HepG2 (cell line): ENCODE results near the gene SPAG7. TPM values are rescaled to one million over a fixed set of nuclear protein-coding genes. Genes with fewer than 3 reads are reported as not detected.

ENCODE experiments used
- AGO2 ChIP-seq: fragments of 200-400 bp; formaldehyde crosslinking; optimal IDR thresholded peaks from 2 replicates; pipeline ENCODE3; 2017; ENCODE audit warnings: mild to moderate bottlenecking, low read depth, low read length, moderate library complexity
- ATF7-NPFF ChIP-seq: sonication (generic); formaldehyde crosslinking; IDR thresholded peaks from 2 replicates; pipeline ENCODE4 v1.8.1; 2023; ENCODE audit warnings: mild to moderate bottlenecking, low read depth, missing genetic modification reagents, moderate library complexity
- CREBL2 ChIP-seq: sonication (generic); formaldehyde crosslinking; IDR thresholded peaks from 2 replicates; pipeline ENCODE4 v1.8.1; 2023; ENCODE audit warnings: missing genetic modification reagents, mild to moderate bottlenecking, borderline replicate concordance
- E2F2 ChIP-seq: sonication (generic); formaldehyde crosslinking; IDR thresholded peaks from 2 replicates; pipeline ENCODE4 v1.4.0; 2020; ENCODE audit warnings: missing genetic modification reagents, borderline replicate concordance
- FIP1L1 ChIP-seq: fragments of 200-400 bp; formaldehyde crosslinking; IDR thresholded peaks from 2 replicates; pipeline ENCODE4 v1.6.1; 2018; ENCODE audit warnings: low read depth, mild to moderate bottlenecking, low read length, moderate library complexity, borderline replicate concordance; ENCODE audit not compliant: insufficient read depth
- GABPB1 ChIP-seq: IDR thresholded peaks from 2 replicates; pipeline ENCODE4 v1.6.1; 2016; ENCODE audit warnings: mild to moderate bottlenecking, missing genetic modification reagents, moderate library complexity, missing compliant biosample characterization
- KAT8 ChIP-seq: IDR thresholded peaks from 2 replicates; pipeline ENCODE4 v1.6.1; 2016; ENCODE audit warnings: missing genetic modification reagents, missing compliant biosample characterization
- MED1 ChIP-seq: sonication (generic); formaldehyde crosslinking; IDR thresholded peaks from 2 replicates; pipeline ENCODE4 v1.4.0; 2020; ENCODE audit warnings: missing genetic modification reagents
- NR2C2 ChIP-seq: sonication (generic); formaldehyde crosslinking; IDR thresholded peaks from 2 replicates; pipeline ENCODE4 v1.4.0; 2020; ENCODE audit warnings: missing genetic modification reagents, mild to moderate bottlenecking, moderate library complexity, borderline replicate concordance
- RBFOX2 ChIP-seq: fragments of 200-400 bp; formaldehyde crosslinking; IDR thresholded peaks from 2 replicates; pipeline ENCODE4 v1.6.1; 2017; ENCODE audit warnings: low read depth, mild to moderate bottlenecking, low read length
- RORA ChIP-seq: sonication (generic); formaldehyde crosslinking; IDR thresholded peaks from 2 replicates; pipeline ENCODE4 v1.5.0; 2020; ENCODE audit warnings: mild to moderate bottlenecking, missing genetic modification reagents, moderate library complexity
- THAP11 ChIP-seq: IDR thresholded peaks from 2 replicates; pipeline ENCODE4 v1.6.1; 2016; ENCODE audit warnings: missing biosample characterization, missing genetic modification reagents
- ZBTB14 ChIP-seq: sonication (generic); formaldehyde crosslinking; IDR thresholded peaks from 2 replicates; pipeline ENCODE4 v1.4.0; 2020; ENCODE audit warnings: missing genetic modification reagents
- ZNF414 ChIP-seq: sonication (generic); formaldehyde crosslinking; IDR thresholded peaks from 2 replicates; pipeline ENCODE4 v1.5.0; 2020; ENCODE audit warnings: missing genetic modification reagents
- ZNF619 ChIP-seq: sonication (generic); formaldehyde crosslinking; IDR thresholded peaks from 2 replicates; pipeline ENCODE4 v1.4.0; 2020; ENCODE audit warnings: mild to moderate bottlenecking, missing genetic modification reagents
- ZNF839 ChIP-seq: sonication (generic); formaldehyde crosslinking; IDR thresholded peaks from 2 replicates; pipeline ENCODE4 v1.4.0; 2020; ENCODE audit warnings: missing genetic modification reagents, mild to moderate bottlenecking, borderline replicate concordance
- ZSCAN21 ChIP-seq: sonication (generic); formaldehyde crosslinking; IDR thresholded peaks from 2 replicates; pipeline ENCODE4 v1.8.0; 2022; ENCODE audit warnings: mild to moderate bottlenecking, missing genetic modification reagents, moderate library complexity, borderline replicate concordance
- ZZZ3 ChIP-seq: sonication (generic); formaldehyde crosslinking; IDR thresholded peaks from 2 replicates; pipeline ENCODE4 v1.4.0; 2020; ENCODE audit warnings: missing genetic modification reagents, mild to moderate bottlenecking, borderline replicate concordance
- polyA plus RNA-seq, 8 experiments: library from polyadenylated mRNA; depleted of rRNA in 3 of 8; stranded (reverse) in 7 of 8; unstranded in 1 of 8; fragments of >200 nt; fragmentation: Illumina TruSeq in 4 of 8; extraction: Trizol in 4 of 8; gene quantifications; 2 replicates each; pipeline versions ENCODE4 v1.2.1 to v1.2.3, GENCODE V29; 2011 to 2016; ENCODE audit warnings: low read depth in 4 of 8, missing spikeins in 1 of 8, mixed read lengths in 1 of 8; ENCODE audit not compliant: insufficient read depth in 1 of 8
- total RNA-seq, 5 experiments: library from RNA; depleted of rRNA; stranded (reverse); fragments of >200 nt; fragmentation: Illumina TruSeq; extraction: Trizol; gene quantifications; 2 replicates each; pipeline ENCODE4 v1.2.3, GENCODE V29; 2016; ENCODE audit warnings: low read depth in 1 of 5
- TF ChIP-seq, protein P1 (sequence below): sonication (generic); formaldehyde crosslinking; IDR thresholded peaks from 2 replicates; pipeline ENCODE4 v1.8.1; 2023; ENCODE audit warnings: missing genetic modification reagents, inconsistent platforms, borderline replicate concordance

SPAG7 gene
- total and polyA plus RNA-seq, 2 of the 13 experiments (the other 11 are each of a cell fraction or from before 2014, with no cell fraction given): 51.0 to 59.0 TPM

GRCh38 chr17:4947411-4948165 is 20.0 kb downstream of the SPAG7 start (continued):
- TF ChIP-seq ZSCAN21 (peak; percentile 46; the same call in 1 of the 2 replicates), AGO2 (peak; percentile 99), MED1 (CRISPR knock-in tag) (0 out of 2 replicates have a peak, but pooled peaks have one; percentile 15), GABPB1 (CRISPR knock-in tag) (peak; percentile 88), ZBTB14 (CRISPR knock-in tag) (peak; percentile 64), KAT8 (0 out of 2 replicates have a peak, but pooled peaks have one; percentile 20), ZNF414 (0 out of 2 replicates have a peak, but pooled peaks have one; percentile 44), RORA (no peak), E2F2 (CRISPR knock-in tag) (0 out of 2 replicates have a peak, but pooled peaks have one; percentile 70), ZNF619 (peak; percentile 41; the same call in 1 of the 2 replicates), CREBL2 (CRISPR knock-in tag) (0 out of 2 replicates have a peak, but pooled peaks have one; percentile 17), FIP1L1 (peak; percentile 19; the same call in 1 of the 2 replicates), ZZZ3 (CRISPR knock-in tag) (0 out of 2 replicates have a peak, but pooled peaks have one; percentile 16), THAP11 (CRISPR knock-in tag) (peak; percentile 4), ZNF839 (no peak), ATF7-NPFF (CRISPR knock-in tag) (peak; percentile 22; the same call in 1 of the 2 replicates), RBFOX2 (peak; percentile 96), NR2C2 (CRISPR knock-in tag) (peak; percentile 41; the same call in 1 of the 2 replicates)
- TF ChIP-seq, protein P1, sequence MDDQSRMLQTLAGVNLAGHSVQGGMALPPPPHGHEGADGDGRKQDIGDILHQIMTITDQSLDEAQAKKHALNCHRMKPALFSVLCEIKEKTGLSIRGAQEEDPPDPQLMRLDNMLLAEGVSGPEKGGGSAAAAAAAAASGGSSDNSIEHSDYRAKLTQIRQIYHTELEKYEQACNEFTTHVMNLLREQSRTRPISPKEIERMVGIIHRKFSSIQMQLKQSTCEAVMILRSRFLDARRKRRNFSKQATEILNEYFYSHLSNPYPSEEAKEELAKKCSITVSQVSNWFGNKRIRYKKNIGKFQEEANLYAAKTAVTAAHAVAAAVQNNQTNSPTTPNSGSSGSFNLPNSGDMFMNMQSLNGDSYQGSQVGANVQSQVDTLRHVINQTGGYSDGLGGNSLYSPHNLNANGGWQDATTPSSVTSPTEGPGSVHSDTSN (CRISPR knock-in tag): 0 out of 2 replicates have a peak, but pooled peaks have one; percentile 60
